Osteoblast (primary cell): Measurements from ENCODE around the gene PPP1R14B. TPM values are rescaled to one million over a fixed set of nuclear protein-coding genes. Genes with fewer than 3 reads are reported as not detected.

Experiments
- DNase-seq: peaks from one replicate; pipeline ENCODE4 v3.0.0; 2011; ENCODE audit warnings: low spot score, mixed read lengths; ENCODE audit not compliant: insufficient read length; ENCODE audit errors: missing footprints
- H2AFZ ChIP-seq: 2 replicates; pipeline ENCODE4 v1.6.0; 2011; ENCODE audit warnings: mild to moderate bottlenecking, low read length
- H3K27ac ChIP-seq: 2 replicates; pipeline ENCODE4 v1.5.1; 2011; ENCODE audit warnings: mild to moderate bottlenecking, low read depth, low read length, moderate library complexity
- H3K27me3 ChIP-seq: 2 replicates; pipeline ENCODE4 v1.6.0; 2012; ENCODE audit warnings: mild to moderate bottlenecking, control low read depth, inconsistent platforms, low read length, moderate library complexity; ENCODE audit not compliant: insufficient read depth
- H3K36me3 ChIP-seq: 2 replicates; pipeline ENCODE4 v1.5.1; 2011; ENCODE audit warnings: mild to moderate bottlenecking, low read length, control low read depth, moderate library complexity; ENCODE audit not compliant: insufficient read depth
- H3K4me1 ChIP-seq: 2 replicates; pipeline ENCODE4 v1.5.1; 2011; ENCODE audit warnings: mild to moderate bottlenecking, low read length, control low read depth, moderate library complexity; ENCODE audit not compliant: insufficient read depth
- H3K4me2 ChIP-seq: 2 replicates; pipeline ENCODE4 v1.6.0; 2011; ENCODE audit warnings: mild to moderate bottlenecking, low read length; ENCODE audit not compliant: insufficient read depth
- H3K4me3 ChIP-seq: fragments of 200-600 bp; sonication (generic); 3 replicates; pipeline ENCODE4 v1.5.1; 2012; ENCODE audit warnings: mild to moderate bottlenecking, low read length, inconsistent platforms; ENCODE audit not compliant: insufficient read depth
- H3K79me2 ChIP-seq: 2 replicates; pipeline ENCODE4 v1.6.0; 2012; ENCODE audit warnings: mild to moderate bottlenecking, low read length, control low read depth, inconsistent platforms; ENCODE audit not compliant: insufficient read depth
- H3K9me3 ChIP-seq: 2 replicates; pipeline ENCODE4 v1.5.1; 2011; ENCODE audit warnings: low read depth, low read length, control low read depth
- H4K20me1 ChIP-seq: 2 replicates; pipeline ENCODE4 v1.6.0; 2012; ENCODE audit warnings: mild to moderate bottlenecking, low read length, control low read depth; ENCODE audit not compliant: insufficient read depth
- CTCF ChIP-seq: IDR thresholded peaks from 2 replicates; pipeline ENCODE4 v1.5.1; 2011; ENCODE audit warnings: mild to moderate bottlenecking, low read depth, low read length, moderate library complexity; ENCODE audit errors: extremely low read depth
- total RNA-seq: library from RNA; depleted of rRNA; stranded (reverse); fragments of >200 nt; gene quantifications from 2 replicates; pipeline ENCODE4 v1.2.3, GENCODE V29; 2012

The PPP1R14B gene
- total RNA-seq, 1 donor = 136 TPM

DNA sequence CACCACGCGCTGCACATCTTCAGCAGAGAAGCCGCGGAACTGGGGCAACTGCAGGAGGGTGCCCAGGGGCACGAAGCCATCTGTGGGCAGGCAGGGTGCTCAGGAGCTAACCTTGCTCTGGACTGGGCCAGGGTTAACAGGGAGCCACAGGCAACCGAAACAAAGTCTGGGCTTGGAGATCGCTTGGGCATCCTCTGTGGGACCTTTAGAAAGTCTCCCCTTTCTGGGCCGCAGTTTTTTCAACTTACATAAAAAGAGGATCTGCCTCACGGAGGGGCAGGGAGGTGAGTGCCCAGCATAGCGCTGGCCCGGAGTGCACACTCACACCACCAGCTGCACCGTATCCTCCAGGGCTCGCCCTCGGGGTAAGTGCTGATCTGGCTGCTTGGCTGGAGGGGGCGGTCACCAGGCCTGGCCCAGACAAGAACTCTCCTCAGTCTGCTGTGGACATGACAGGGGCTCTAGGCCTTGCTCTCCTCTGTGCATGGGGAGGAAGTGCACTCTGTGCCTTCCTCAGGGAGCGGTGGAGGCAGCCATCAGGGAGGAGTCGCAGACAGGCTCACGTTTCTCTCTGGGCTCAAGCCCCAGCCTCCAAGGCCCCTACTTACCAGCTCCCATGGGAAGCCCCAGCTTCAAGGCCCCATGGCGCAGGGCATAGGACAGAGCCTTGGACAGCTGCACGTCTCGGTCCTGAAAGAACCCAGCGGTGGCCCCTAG lies 21.7 kb downstream of the PPP1R14B start:
- Histone ChIP-seq H3K4me1 (peaks cover 28% of the 10 kb centered on the region), H2AFZ (no peak overlapping the region), H3K9me3 (no peaks in the 10 kb centered on the region), H3K4me3 (peak overlapping the region; percentile 96), H4K20me1 (peaks cover 5% of the 10 kb centered on the region), H3K79me2 (peaks cover 32% of the 10 kb centered on the region), H3K36me3 (peaks cover 5% of the 10 kb centered on the region), H3K27ac (peak overlapping the region; percentile 80), H3K27me3 (no peaks in the 10 kb centered on the region), H3K4me2 (peak overlapping the region; percentile 97)
- no peak for TF ChIP-seq CTCF
- DNase-seq = no peak

- H3K4me2 ChIP-seq = no peak overlapping the region
- no peaks in the 10 kb centered on the region for H3K27me3 ChIP-seq
- no peak overlapping the region for H3K27ac ChIP-seq
- DNase-seq = no peak
- no peak overlapping the region for H2AFZ ChIP-seq
- H3K36me3 ChIP-seq = peaks cover 5% of the 10 kb centered on the region
- H3K4me3 ChIP-seq = no peak overlapping the region
- H3K9me3 ChIP-seq = no peaks in the 10 kb centered on the region
- H4K20me1 ChIP-seq = peaks cover 5% of the 10 kb centered on the region
- TF ChIP-seq CTCF = no peak
- H3K4me1 ChIP-seq = peaks cover 23% of the 10 kb centered on the region
- H3K79me2 ChIP-seq = peaks cover 32% of the 10 kb centered on the region
These were observed 22.4 kb downstream of the PPP1R14B start for GRCh38 chr11:64224151-64224890.

DNA sequence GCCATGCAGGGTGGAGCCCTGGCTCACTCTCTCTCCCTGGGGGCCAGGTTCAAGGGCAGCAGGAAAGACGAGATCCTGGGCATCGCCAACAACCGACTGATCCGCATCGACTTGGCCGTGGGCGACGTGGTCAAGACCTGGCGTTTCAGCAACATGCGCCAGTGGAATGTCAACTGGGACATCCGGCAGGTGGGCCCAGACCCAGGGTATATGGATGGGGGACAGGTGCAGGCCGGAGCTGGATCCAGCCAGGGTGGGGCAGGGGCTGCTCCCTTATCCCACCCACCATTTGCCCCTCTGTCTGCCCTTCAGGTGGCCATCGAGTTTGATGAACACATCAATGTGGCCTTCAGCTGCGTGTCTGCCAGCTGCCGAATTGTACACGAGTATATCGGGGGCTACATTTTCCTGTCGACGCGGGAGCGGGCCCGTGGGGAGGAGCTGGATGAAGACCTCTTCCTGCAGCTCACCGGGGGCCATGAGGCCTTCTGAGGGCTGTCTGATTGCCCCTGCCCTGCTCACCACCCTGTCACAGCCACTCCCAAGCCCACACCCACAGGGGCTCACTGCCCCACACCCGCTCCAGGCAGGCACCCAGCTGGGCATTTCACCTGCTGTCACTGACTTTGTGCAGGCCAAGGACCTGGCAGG lies 23.6 kb downstream of the PPP1R14B start:
- Histone ChIP-seq H3K4me1 (peaks cover 23% of the 10 kb centered on the region), H2AFZ (no peak overlapping the region), H3K4me2 (no peak overlapping the region), H4K20me1 (peaks cover 5% of the 10 kb centered on the region), H3K27ac (no peak overlapping the region), H3K79me2 (peaks cover 30% of the 10 kb centered on the region), H3K4me3 (no peak overlapping the region), H3K9me3 (no peaks in the 10 kb centered on the region), H3K27me3 (no peaks in the 10 kb centered on the region), H3K36me3 (peaks cover 5% of the 10 kb centered on the region)
- no peak for TF ChIP-seq CTCF
- DNase-seq = no peak

DNA sequence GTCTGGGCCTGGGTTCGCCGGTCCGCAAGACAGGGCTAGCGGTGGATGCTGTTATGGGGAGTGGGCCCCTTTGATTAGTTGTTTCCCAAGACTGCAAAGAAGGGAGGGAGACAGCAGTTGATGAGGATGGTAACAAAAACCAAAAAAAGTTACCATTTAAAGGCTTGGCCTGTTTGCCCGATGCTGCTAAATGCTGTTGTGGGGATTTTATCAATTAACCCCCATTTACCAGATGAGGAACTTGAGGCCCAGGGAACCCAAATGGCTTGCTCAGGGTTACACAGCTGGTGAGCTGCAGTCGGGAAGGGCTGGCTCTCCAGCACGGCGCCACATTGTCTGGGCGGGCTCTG lies 24.1 kb downstream of the PPP1R14B start:
- DNase-seq = peak; percentile 63

More for the DNA sequence above, 24.1 kb downstream of the PPP1R14B start:
- TF ChIP-seq CTCF = no peak
- H3K4me2 ChIP-seq = no peak overlapping the region
- peaks cover 5% of the 10 kb centered on the region for H4K20me1 ChIP-seq
- peaks cover 22% of the 10 kb centered on the region for H3K4me1 ChIP-seq
- H3K36me3 ChIP-seq = peaks cover 5% of the 10 kb centered on the region
- peaks cover 30% of the 10 kb centered on the region for H3K79me2 ChIP-seq
- no peak overlapping the region for H2AFZ ChIP-seq
- no peaks in the 10 kb centered on the region for H3K9me3 ChIP-seq
- H3K27ac ChIP-seq = no peak overlapping the region
- H3K4me3 ChIP-seq = no peak overlapping the region
- no peaks in the 10 kb centered on the region for H3K27me3 ChIP-seq
